ENCODE results near the gene PBX1. TPM values are rescaled to one million over a fixed set of nuclear protein-coding genes. Genes with fewer than 3 reads are reported as not detected.

Gene PBX1
- total and polyA plus RNA-seq, 2 experiments from 2014 or later = 14.8 to 61.6 TPM

- H3K4me2 ChIP-seq = peak overlapping the region; percentile 27
- no peaks in the 10 kb centered on the region for H3K36me3 ChIP-seq (replicated peaks; ENCODE audit: insufficient read depth, low read depth)
- peaks cover 78% of the 10 kb centered on the region for H3K79me2 ChIP-seq
- H4K20me1 ChIP-seq (ENCODE audit: insufficient read depth, poor library complexity, severe bottlenecking) = peaks cover 26% of the 10 kb centered on the region
- H3K9me3 ChIP-seq (ENCODE audit: low read depth) = no peaks in the 10 kb centered on the region
- no peak for DNase-seq (ENCODE audit: low spot score)
- 75% methylated on average over 4 of the region's 4 CpGs for WGBS (ENCODE audit: low lambda C conversion rate, missing lambda C conversion rate)
- H2AFZ ChIP-seq = no peak overlapping the region
- no peaks in the 10 kb centered on the region for H3K27me3 ChIP-seq
- H3K4me1 ChIP-seq (ENCODE audit: insufficient read depth) = peaks cover 60% of the 10 kb centered on the region
- H3K27ac ChIP-seq = no peak overlapping the region
- no peaks in the 10 kb centered on the region for H3K9me2 ChIP-seq (replicated peaks; ENCODE audit: insufficient read depth)
- no peak for TF ChIP-seq CTCF (IDR thresholded peaks at IDR 0.05; ENCODE audit: poor library complexity)
- TF ChIP-seq EZH2 (IDR thresholded peaks at IDR 0.05; ENCODE audit: borderline replicate concordance) = no peak
- TF ChIP-seq EZH2phosphoT487 (IDR thresholded peaks at IDR 0.05; ENCODE audit: low read depth, severe bottlenecking, unreplicated experiment) = no peak
- H3K4me3 ChIP-seq = no peak overlapping the region
These were observed 150.1 kb downstream of the PBX1 start for GRCh38 chr1:164709126-164709525.

DNA sequence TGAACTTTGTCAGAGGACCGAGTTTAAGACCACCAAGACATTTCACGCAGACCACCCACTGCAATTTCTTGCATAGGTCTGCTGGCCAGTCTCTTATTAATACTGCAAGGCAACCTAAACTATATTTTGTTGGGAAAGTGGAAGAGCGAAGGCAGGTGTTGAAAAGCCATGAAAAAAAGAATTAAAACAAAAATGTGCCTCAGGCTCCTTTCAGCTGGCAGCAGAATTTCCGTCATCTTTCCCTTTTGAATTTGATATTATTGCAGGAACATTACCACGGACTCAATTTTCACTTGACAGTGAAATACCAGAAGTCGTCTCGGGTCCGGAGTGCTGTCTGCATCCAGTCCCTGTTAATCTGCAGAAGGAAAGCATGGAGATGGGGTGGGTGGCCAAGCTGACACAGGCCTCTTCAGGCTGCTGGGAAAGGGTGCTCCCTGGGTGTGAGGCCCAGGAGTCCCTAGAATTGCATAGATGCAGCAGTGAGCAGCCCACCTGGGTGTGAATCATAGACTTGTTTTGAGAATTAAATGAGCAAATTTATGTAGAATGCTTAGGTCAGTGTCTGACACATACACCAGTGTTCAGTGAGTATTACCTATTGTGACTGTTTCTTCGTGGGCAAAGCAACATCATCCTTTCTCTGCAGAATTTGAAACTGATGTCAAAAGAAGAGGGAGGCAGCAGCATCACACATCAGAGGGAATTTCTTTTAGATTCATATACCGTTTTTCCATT lies 150.7 kb downstream of the PBX1 start:
- peak overlapping the region; percentile 27 for H3K4me2 ChIP-seq
- TF ChIP-seq EZH2phosphoT487 (IDR thresholded peaks at IDR 0.05; ENCODE audit: low read depth, severe bottlenecking, unreplicated experiment) (no peak), EZH2 (IDR thresholded peaks at IDR 0.05; ENCODE audit: borderline replicate concordance) (no peak), CTCF (IDR thresholded peaks at IDR 0.05; ENCODE audit: poor library complexity) (no peak)
- peaks cover 78% of the 10 kb centered on the region for H3K79me2 ChIP-seq
- no peak for DNase-seq (ENCODE audit: low spot score)
- WGBS (ENCODE audit: low lambda C conversion rate, missing lambda C conversion rate) = 80% methylated on average over 10 of the region's 10 CpGs
- no peaks in the 10 kb centered on the region for H3K36me3 ChIP-seq (replicated peaks; ENCODE audit: insufficient read depth, low read depth)
- H3K9me2 ChIP-seq (replicated peaks; ENCODE audit: insufficient read depth) = no peaks in the 10 kb centered on the region
- H3K4me3 ChIP-seq = no peak overlapping the region
- no peak overlapping the region for H2AFZ ChIP-seq
- peaks cover 54% of the 10 kb centered on the region for H3K4me1 ChIP-seq (ENCODE audit: insufficient read depth)
- H3K27me3 ChIP-seq = no peaks in the 10 kb centered on the region
- H4K20me1 ChIP-seq (ENCODE audit: insufficient read depth, poor library complexity, severe bottlenecking) = peaks cover 26% of the 10 kb centered on the region
- H3K9me3 ChIP-seq (ENCODE audit: low read depth) = no peaks in the 10 kb centered on the region
- H3K27ac ChIP-seq = no peak overlapping the region

- Histone ChIP-seq H2AFZ (no peak overlapping the region), H3K4me3 (no peak overlapping the region), H3K36me3 (replicated peaks; ENCODE audit: insufficient read depth, low read depth) (no peaks in the 10 kb centered on the region), H4K20me1 (ENCODE audit: insufficient read depth, poor library complexity, severe bottlenecking) (peaks cover 13% of the 10 kb centered on the region), H3K9me3 (ENCODE audit: low read depth) (no peaks in the 10 kb centered on the region), H3K4me2 (peak overlapping the region; percentile 48), H3K9me2 (replicated peaks; ENCODE audit: insufficient read depth) (no peaks in the 10 kb centered on the region), H3K79me2 (peaks cover 87% of the 10 kb centered on the region), H3K27me3 (no peaks in the 10 kb centered on the region), H3K4me1 (ENCODE audit: insufficient read depth) (peaks cover 28% of the 10 kb centered on the region), H3K27ac (peak overlapping the region; percentile 62)
- TF ChIP-seq EZH2phosphoT487 (IDR thresholded peaks at IDR 0.05; ENCODE audit: low read depth, severe bottlenecking, unreplicated experiment) (no peak), EZH2 (IDR thresholded peaks at IDR 0.05; ENCODE audit: borderline replicate concordance) (no peak), CTCF (IDR thresholded peaks at IDR 0.05; ENCODE audit: poor library complexity) (no peak)
- DNase-seq (ENCODE audit: low spot score) = peak; percentile 39
- 49% methylated on average over 25 of the region's 25 CpGs for WGBS (ENCODE audit: low lambda C conversion rate, missing lambda C conversion rate)
These were observed 153.4 kb downstream of the PBX1 start for GRCh38 chr1:164712131-164713036.
